Natural killer cell (primary cell): ENCODE results near the gene ACP7. TPM values are rescaled to one million over a fixed set of nuclear protein-coding genes. Genes with fewer than 3 reads are reported as not detected.

Experiments used
- ATAC-seq, 3 donors: fragments of 150-1000 bp in 2 of 3; fragments of 200-7000 bp in 1 of 3; cut with Tn5 transposase; 1 replicate in 1 of 3; 2 replicates in 2 of 3; pipeline ENCODE4 v1.10.0; 2021; ENCODE audit warnings: mild to moderate bottlenecking in 2 of 3, moderate library complexity in 2 of 3
- DNase-seq, 2 donors: peaks; one replicate each; pipeline versions ENCODE4 v3.0.0 to v3.0.0-alpha.2; 2013 to 2021; ENCODE audit warnings: mixed read lengths in 1 of 2
- H3K27ac ChIP-seq: one replicate; pipeline ENCODE4 v1.5.1; 2013; ENCODE audit warnings: mild to moderate bottlenecking, low read length
- H3K27me3 ChIP-seq: one replicate; pipeline ENCODE4 v1.6.1; 2013; ENCODE audit warnings: low read length; ENCODE audit not compliant: control insufficient read depth, insufficient read depth
- H3K36me3 ChIP-seq: one replicate; pipeline ENCODE4 v1.6.1; 2013; ENCODE audit warnings: low read length; ENCODE audit not compliant: control insufficient read depth, insufficient read depth
- H3K4me1 ChIP-seq: one replicate; pipeline ENCODE4 v1.6.1; 2013; ENCODE audit warnings: low read length; ENCODE audit not compliant: control insufficient read depth, insufficient read depth
- H3K4me3 ChIP-seq: one replicate; pipeline ENCODE4 v1.5.1; 2013; ENCODE audit warnings: low read length
- H3K9me3 ChIP-seq: one replicate; pipeline ENCODE4 v1.6.1; 2013; ENCODE audit warnings: low read length; ENCODE audit not compliant: control insufficient read depth, insufficient read depth
- H3K27ac Mint-ChIP-seq, 2 donors: one replicate each; pipeline ENCODE4 v1.8.0; 2022; ENCODE audit warnings: mild to moderate bottlenecking in 2 of 2, mixed read lengths in 2 of 2, moderate library complexity in 1 of 2
- H3K27me3 Mint-ChIP-seq, 2 donors: one replicate each; pipeline ENCODE4 v1.8.0; 2022; ENCODE audit warnings: low read depth in 2 of 2, mixed read lengths in 2 of 2
- H3K36me3 Mint-ChIP-seq: one replicate; pipeline ENCODE4 v1.8.0; 2022; ENCODE audit warnings: mixed read lengths
- H3K4me1 Mint-ChIP-seq, 2 donors: one replicate each; pipeline ENCODE4 v1.8.0; 2022; ENCODE audit warnings: mixed read lengths in 2 of 2
- H3K4me3 Mint-ChIP-seq: one replicate; pipeline ENCODE4 v1.8.0; 2022; ENCODE audit warnings: mild to moderate bottlenecking, moderate library complexity, mixed read lengths
- H3K9me3 Mint-ChIP-seq, 2 donors: one replicate each; pipeline ENCODE4 v1.8.0; 2022; ENCODE audit warnings: mixed read lengths in 2 of 2
- WGBS: methylation state at CpG from one replicate; pipeline ENCODE4 v1.1.7; 2013; ENCODE audit warnings: missing lambda C conversion rate; ENCODE audit not compliant: insufficient coverage; 5-methylcytosine and 5-hydroxymethylcytosine counted together
- intact Hi-C: fragments of 100-400 bp; cut with micrococcal nuclease; formaldehyde crosslinking; loops from one replicate; pipeline ENCODE4 v1.14.2; 2022
- total RNA-seq, 4 donors: library from RNA; stranded (reverse); fragments of 120-200 nt in 1 of 4; gene quantifications; one replicate each; pipeline versions ENCODE4 v1.2.3 to v1.2.4, GENCODE V29; 2013 to 2022
- TF ChIP-seq, protein P1 (sequence below): fragments of 200-600 bp; IDR thresholded peaks from one replicate; pipeline ENCODE4 v1.8.0; 2022; ENCODE audit warnings: antibody characterized with exemption

Gene ACP7
- total RNA-seq, 3 donors from 2014 or later (not counting 1 experiment from before 2014, with no cell fraction given), result not detected

DNA sequence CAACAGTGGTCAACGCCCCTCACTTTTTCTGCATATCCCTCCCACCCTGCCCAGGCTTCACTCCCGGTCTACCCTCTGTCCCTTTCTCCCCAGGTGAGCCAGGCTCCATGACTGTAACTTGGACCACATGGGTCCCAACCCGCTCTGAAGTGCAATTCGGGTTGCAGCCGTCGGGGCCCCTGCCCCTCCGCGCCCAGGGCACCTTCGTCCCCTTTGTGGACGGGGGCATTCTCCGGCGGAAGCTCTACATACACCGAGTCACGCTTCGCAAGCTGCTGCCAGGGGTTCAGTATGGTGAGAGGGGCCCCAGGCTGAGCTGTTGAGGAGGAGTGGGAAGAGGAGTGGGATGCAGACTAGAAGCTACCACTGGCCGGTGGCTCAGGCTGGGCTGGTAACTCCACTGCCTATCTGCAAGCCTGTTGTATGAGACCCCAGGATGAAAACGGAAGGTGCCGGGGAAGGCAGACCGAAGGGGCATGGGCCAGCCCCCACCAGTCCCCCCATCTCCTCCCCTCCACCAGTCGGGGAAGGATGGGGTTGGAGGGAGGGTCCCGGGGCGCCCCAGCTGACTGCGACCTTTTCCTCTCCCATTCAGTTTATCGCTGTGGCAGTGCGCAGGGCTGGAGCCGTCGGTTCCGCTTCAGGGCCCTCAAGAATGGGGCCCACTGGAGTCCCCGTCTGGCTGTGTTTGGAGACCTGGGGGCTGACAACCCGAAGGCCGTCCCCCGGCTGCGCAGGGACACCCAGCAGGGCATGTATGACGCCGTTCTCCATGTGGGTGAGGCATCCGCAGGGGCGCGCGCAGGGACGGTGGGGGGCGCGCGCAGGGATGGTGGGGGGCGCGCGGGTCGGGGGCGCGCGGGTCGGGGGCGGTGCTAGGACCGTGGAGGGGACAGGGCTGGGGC, 14.4 kb downstream of the ACP7 start:
- Histone ChIP-seq H3K4me1 (no peaks in the 10 kb centered on the region), H3K4me3 (no peak overlapping the region), H3K27ac (no peak overlapping the region), H3K27me3 (peaks cover 4% of the 10 kb centered on the region), H3K36me3 (no peaks in the 10 kb centered on the region), H3K9me3 (no peaks in the 10 kb centered on the region)
- intact Hi-C loops, result no loop called here
- Mint-ChIP-seq H3K27me3 (peaks cover 28 to 30% of the 10 kb centered on the region in 2 donors), H3K9me3 (no peaks in the 10 kb centered on the region), H3K36me3 (no peaks in the 10 kb centered on the region), H3K4me1 (no peaks in the 10 kb centered on the region), H3K4me3 (no peak overlapping the region), H3K27ac (no peak overlapping the region)
- WGBS, result 21% methylated on average over 52 of the region's 53 CpGs
- no peak for ATAC-seq
- TF ChIP-seq, protein P1, sequence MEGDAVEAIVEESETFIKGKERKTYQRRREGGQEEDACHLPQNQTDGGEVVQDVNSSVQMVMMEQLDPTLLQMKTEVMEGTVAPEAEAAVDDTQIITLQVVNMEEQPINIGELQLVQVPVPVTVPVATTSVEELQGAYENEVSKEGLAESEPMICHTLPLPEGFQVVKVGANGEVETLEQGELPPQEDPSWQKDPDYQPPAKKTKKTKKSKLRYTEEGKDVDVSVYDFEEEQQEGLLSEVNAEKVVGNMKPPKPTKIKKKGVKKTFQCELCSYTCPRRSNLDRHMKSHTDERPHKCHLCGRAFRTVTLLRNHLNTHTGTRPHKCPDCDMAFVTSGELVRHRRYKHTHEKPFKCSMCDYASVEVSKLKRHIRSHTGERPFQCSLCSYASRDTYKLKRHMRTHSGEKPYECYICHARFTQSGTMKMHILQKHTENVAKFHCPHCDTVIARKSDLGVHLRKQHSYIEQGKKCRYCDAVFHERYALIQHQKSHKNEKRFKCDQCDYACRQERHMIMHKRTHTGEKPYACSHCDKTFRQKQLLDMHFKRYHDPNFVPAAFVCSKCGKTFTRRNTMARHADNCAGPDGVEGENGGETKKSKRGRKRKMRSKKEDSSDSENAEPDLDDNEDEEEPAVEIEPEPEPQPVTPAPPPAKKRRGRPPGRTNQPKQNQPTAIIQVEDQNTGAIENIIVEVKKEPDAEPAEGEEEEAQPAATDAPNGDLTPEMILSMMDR, result no peak
- no peak for DNase-seq

DNA sequence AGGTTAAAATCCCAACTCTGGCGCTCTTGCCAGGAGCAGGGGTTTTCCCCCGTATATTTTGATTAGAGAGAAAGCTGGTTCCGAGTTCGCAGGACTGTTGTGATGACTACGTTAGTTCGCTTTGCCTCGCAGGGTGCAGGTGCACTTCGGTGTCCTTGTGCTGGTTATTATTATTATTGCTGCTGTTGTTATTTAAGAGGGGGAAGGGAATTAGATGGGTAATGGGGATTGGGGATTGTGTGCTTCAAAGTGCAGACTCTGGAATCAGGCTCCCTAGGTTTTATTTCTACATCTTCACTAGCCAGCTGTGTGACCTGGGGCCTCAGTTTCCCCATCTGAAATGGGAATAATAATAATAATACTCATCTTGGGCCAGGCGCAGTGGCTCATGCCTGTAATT, 15.2 kb downstream of the ACP7 start:
- Mint-ChIP-seq H3K27me3 (peaks cover 23 to 29% of the 10 kb centered on the region in 2 donors), H3K36me3 (no peaks in the 10 kb centered on the region), H3K27ac (no peak overlapping the region), H3K4me1 (no peaks in the 10 kb centered on the region), H3K4me3 (no peak overlapping the region), H3K9me3 (no peaks in the 10 kb centered on the region)
- Histone ChIP-seq H3K9me3 (no peaks in the 10 kb centered on the region), H3K36me3 (no peaks in the 10 kb centered on the region), H3K27ac (no peak overlapping the region), H3K4me1 (no peaks in the 10 kb centered on the region), H3K27me3 (peaks cover 4% of the 10 kb centered on the region), H3K4me3 (no peak overlapping the region)
- ATAC-seq (no peak), DNase-seq (no peak)
- intact Hi-C loops, result no loop called here
- 61% methylated on average over 9 of the region's 9 CpGs for WGBS
- TF ChIP-seq, protein P1, result no peak

DNA sequence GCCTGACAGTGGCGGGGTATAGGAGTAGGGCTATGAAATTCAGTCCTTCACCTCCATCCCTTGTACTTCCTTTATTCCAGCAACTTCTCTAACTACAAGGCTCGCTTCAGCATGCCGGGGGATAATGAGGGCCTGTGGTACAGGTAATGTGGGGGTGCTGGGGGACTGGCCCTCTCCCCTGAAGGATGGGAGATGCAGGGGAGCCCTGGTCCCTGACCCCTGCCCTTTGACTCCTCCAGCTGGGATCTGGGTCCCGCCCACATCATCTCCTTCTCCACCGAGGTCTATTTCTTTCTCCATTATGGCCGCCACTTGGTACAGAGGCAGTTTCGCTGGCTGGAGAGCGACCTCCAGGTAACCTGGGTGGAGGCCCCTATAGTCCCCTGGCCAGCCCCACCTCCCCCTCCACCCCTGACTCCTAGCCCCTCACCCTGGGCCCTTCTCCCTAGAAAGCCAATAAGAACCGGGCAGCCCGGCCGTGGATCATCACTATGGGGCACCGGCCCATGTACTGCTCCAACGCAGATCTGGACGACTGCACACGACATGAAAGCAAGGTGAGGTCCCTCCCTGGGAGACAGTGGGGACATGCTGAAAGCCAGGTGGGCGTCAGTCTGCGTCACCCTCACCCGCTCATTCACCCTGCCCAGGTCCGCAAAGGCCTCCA, 16.5 kb downstream of the ACP7 start:
- intact Hi-C loops, result no loop called here
- Mint-ChIP-seq H3K9me3 (no peaks in the 10 kb centered on the region), H3K27me3 (peaks cover 12 to 29% of the 10 kb centered on the region in 2 donors), H3K36me3 (no peaks in the 10 kb centered on the region), H3K27ac (no peak overlapping the region), H3K4me1 (no peaks in the 10 kb centered on the region), H3K4me3 (no peak overlapping the region)
- Histone ChIP-seq H3K36me3 (no peaks in the 10 kb centered on the region), H3K27me3 (peaks cover 4% of the 10 kb centered on the region), H3K9me3 (no peaks in the 10 kb centered on the region), H3K4me1 (no peaks in the 10 kb centered on the region), H3K4me3 (no peak overlapping the region), H3K27ac (no peak overlapping the region)
- WGBS, result 95% methylated on average over 16 of the region's 19 CpGs
- no peak for ATAC-seq
- TF ChIP-seq, protein P1, result no peak
- DNase-seq, result no peak
